K562 (cell line): ENCODE measurements around the gene BCAM. TPM values are rescaled to one million over a fixed set of nuclear protein-coding genes. Genes with fewer than 3 reads are reported as not detected.

Experiments used
- ATF2 ChIP-seq: sonication (generic); formaldehyde crosslinking; IDR thresholded peaks from 2 replicates; pipeline ENCODE4 v1.8.1; 2022; ENCODE audit warnings: missing genetic modification reagents
- DPF2 ChIP-seq: fragments of 450-650 bp; IDR thresholded peaks from 2 replicates; pipeline ENCODE4 v1.6.1; 2016
- ELF1 ChIP-seq: fragments of 200-800 bp; sonication (Bioruptor generic); IDR thresholded peaks from 2 replicates; pipeline ENCODE4 v1.6.1; 2016; ENCODE audit warnings: missing genetic modification characterization, missing compliant biosample characterization
- FOXM1 ChIP-seq, 2 experiments: fragments of 450-650 bp in 1 of 2; sonication (generic) in 1 of 2; formaldehyde crosslinking in 1 of 2; IDR thresholded peaks; 2 replicates each; pipeline versions ENCODE4 v1.6.1 to v1.9.0; 2017 to 2022; ENCODE audit warnings: low read depth in 2 of 2, mild to moderate bottlenecking in 2 of 2, missing genetic modification reagents in 1 of 2, moderate library complexity in 1 of 2
- JUND ChIP-seq, 2 experiments: IDR thresholded peaks; 2 replicates in 1 of 2; 3 replicates in 1 of 2; pipeline ENCODE4 v1.6.1; 2011; ENCODE audit warnings: borderline replicate concordance in 2 of 2, low read depth in 2 of 2, low read length in 2 of 2, improper control_type of control experiment in 1 of 2, missing biosample characterization in 1 of 2, missing genetic modification characterization in 1 of 2, missing genetic modification reagents in 1 of 2
- KAT7 ChIP-seq: sonication (generic); formaldehyde crosslinking; IDR thresholded peaks from 2 replicates; pipeline ENCODE4 v1.8.0; 2022; ENCODE audit warnings: missing genetic modification reagents, mild to moderate bottlenecking, borderline replicate concordance
- MGA ChIP-seq: fragments of 450-650 bp; IDR thresholded peaks from 2 replicates; pipeline ENCODE4 v1.6.1; 2016; ENCODE audit warnings: mild to moderate bottlenecking, moderate library complexity
- TRIM24 ChIP-seq, 2 experiments: fragments of 450-650 bp; IDR thresholded peaks; 2 replicates each; pipeline ENCODE4 v1.6.1; 2016
- YBX1 ChIP-seq: fragments of 450-650 bp; IDR thresholded peaks from 2 replicates; pipeline ENCODE4 v1.7.1; 2016; ENCODE audit warnings: mild to moderate bottlenecking
- ZNF277 ChIP-seq: fragments of 250-450 bp; sonication (Bioruptor Pico); IDR thresholded peaks from 2 replicates; pipeline ENCODE4 v1.8.0; 2022; ENCODE audit warnings: inconsistent platforms, mild to moderate bottlenecking, moderate library complexity, borderline replicate concordance
- polyA plus RNA-seq, 8 experiments: library from polyadenylated mRNA; depleted of rRNA in 4 of 8; stranded (reverse) in 5 of 8; unstranded in 3 of 8; fragments of >200 nt; fragmentation: Nextera tagmentation in 2 of 8; fragmentation: Illumina TruSeq in 1 of 8; extraction: Ambion mirVana in 2 of 8; extraction: Trizol in 1 of 8; gene quantifications; 2 replicates each; pipeline versions ENCODE4 v1.2.1 to v1.2.3, GENCODE V29; 2011 to 2014; ENCODE audit warnings: inconsistent platforms in 1 of 8, missing spikeins in 1 of 8
- total RNA-seq, 7 experiments: library from RNA; depleted of rRNA in 6 of 7; stranded (reverse); fragments of >200 nt in 6 of 7; fragmentation: Illumina TruSeq in 2 of 7; extraction: Trizol in 2 of 7; gene quantifications; 2 replicates each; pipeline versions ENCODE4 v1.2.1 to v1.2.3, GENCODE V29; 2011 to 2021; ENCODE audit warnings: low replicate concordance in 1 of 7

BCAM gene
- total and polyA plus RNA-seq, 9 of the 15 experiments (the other 6 are each of a cell fraction or from before 2014, with no cell fraction given): 0.07 to 1.3 (median 0.33) TPM; not detected in 2

GRCh38 chr19:44848036-44848811 is 39.3 kb downstream of the BCAM start (continued):
- TF ChIP-seq MGA (peak; percentile 75), DPF2 (peak; percentile 71), ELF1 (tag) (no peak; the same call in 1 of the 2 replicates), FOXM1 (IDR thresholded peaks at IDR 0.05; ENCODE audit: low read depth) (no peak), FOXM1 (CRISPR knock-in tag; IDR thresholded peaks at IDR 0.05; ENCODE audit: low read depth) (no peak), JUND (IDR thresholded peaks at IDR 0.05; ENCODE audit: borderline replicate concordance, low read depth, low read length) (no peak), JUND (tag; IDR thresholded peaks at IDR 0.05; ENCODE audit: borderline replicate concordance, low read depth, low read length) (no peak), TRIM24 (IDR thresholded peaks at IDR 0.05) (0 out of 4 replicates have a peak, but pooled peaks of 1 of the 2 experiments have one; percentile 7), ATF2 (CRISPR knock-in tag) (no peak), YBX1 (no peak), KAT7 (peak; percentile 25; the same call in 1 of the 2 replicates), ZNF277 (CRISPR knock-in tag) (no peak)
